Hypothalamus (tissue), 51 donors: Measurements from ENCODE around the gene TBC1D8.

ENCODE experiments used
- DNase-seq, 51 donors: peaks; one replicate each; lab custom pipeline; 2025; lab: John Stamatoyannopoulos, UW

The TBC1D8 gene

GRCh38 chr2:101037161-101037755, 113.9 kb downstream of the TBC1D8 start:
- no peak for DNase-seq

GRCh38 chr2:101036562-101036961, 114.6 kb downstream of the TBC1D8 start:
- no peak for DNase-seq

- no peak for DNase-seq
These were observed 119.0 kb downstream of the TBC1D8 start for GRCh38 chr2:101032084-101032776.

GRCh38 chr2:101030866-101031554, 120.2 kb downstream of the TBC1D8 start:
- DNase-seq = no peak

- DNase-seq = no peak
These were observed 123.3 kb downstream of the TBC1D8 start for GRCh38 chr2:101027852-101028251.

- no peak for DNase-seq
These were observed 124.2 kb downstream of the TBC1D8 start for GRCh38 chr2:101026923-101027469.

GRCh38 chr2:101026253-101026701, 124.9 kb downstream of the TBC1D8 start:
- no peak for DNase-seq

GRCh38 chr2:101025561-101025960, 125.6 kb downstream of the TBC1D8 start:
- no peak for DNase-seq

GRCh38 chr2:101023327-101024107, 127.7 kb downstream of the TBC1D8 start:
- DNase-seq = no peak

GRCh38 chr2:101022221-101022620, 129.0 kb downstream of the TBC1D8 start:
- DNase-seq = no peak

GRCh38 chr2:101018934-101019333, 132.2 kb downstream of the TBC1D8 start:
- no peak for DNase-seq

GRCh38 chr2:101017371-101017770, 133.8 kb downstream of the TBC1D8 start:
- DNase-seq = no peak

GRCh38 chr2:101014264-101014857, 136.8 kb downstream of the TBC1D8 start:
- DNase-seq = no peak

- DNase-seq = peak in 9 of 51 donors; percentile 9 to 50 (median 15)
These were observed 138.4 kb downstream of the TBC1D8 start for GRCh38 chr2:101012706-101013181.

GRCh38 chr2:101012054-101012705, 139.0 kb downstream of the TBC1D8 start:
- no peak for DNase-seq

GRCh38 chr2:101011152-101011551, 140.0 kb downstream of the TBC1D8 start:
- no peak for DNase-seq

- DNase-seq = no peak
These were observed 143.5 kb downstream of the TBC1D8 start for GRCh38 chr2:101007415-101008345.

- DNase-seq = no peak
These were observed 145.0 kb downstream of the TBC1D8 start for GRCh38 chr2:101006065-101006715.
